Activated T-helper 1 cell treated with Interleukin-2 at 50 U/mL for 16 hours (primary cell): Measurements from ENCODE around the gene GOLGA6L9.
"Not testable (repeated sequence)": the region's sequence is repeated elsewhere in the genome, so short reads cannot be mapped to it uniquely, and the experiment has no call there.

Experiments used
- DNase-seq: peaks from one replicate; pipeline ENCODE4 v3.0.0-alpha.2; 2020; ENCODE audit warnings: low read depth

The GOLGA6L9 gene

GRCh38 chr15:82429693-82430092 lies at the start of gene GOLGA6L9:
GOLGA6L9 (plus strand) TSS chr15:82429816; CDS start chr15:82430080, 264 bp downstream.
- DNase-seq = not testable (repeated sequence)

GRCh38 chr15:82381330-82381955 lies 48.2 kb upstream of the GOLGA6L9 start:
- not testable (repeated sequence) for DNase-seq

GRCh38 chr15:82387209-82387608 lies 42.4 kb upstream of the GOLGA6L9 start:
- DNase-seq = not testable (repeated sequence)

- not testable (repeated sequence) for DNase-seq
Observed at GRCh38 chr15:82390152-82390551, 39.5 kb upstream of the GOLGA6L9 start.

- not testable (repeated sequence) for DNase-seq
Observed at GRCh38 chr15:82392077-82392476, 37.5 kb upstream of the GOLGA6L9 start.

- DNase-seq = no peak
Observed at GRCh38 chr15:82393671-82394070, 35.9 kb upstream of the GOLGA6L9 start.

- not testable (repeated sequence) for DNase-seq
Observed at GRCh38 chr15:82395788-82396187, 33.8 kb upstream of the GOLGA6L9 start.

- no peak for DNase-seq
Observed at GRCh38 chr15:82397817-82398216, 31.8 kb upstream of the GOLGA6L9 start.

GRCh38 chr15:82398785-82399184 lies 30.8 kb upstream of the GOLGA6L9 start:
- no peak for DNase-seq

GRCh38 chr15:82399366-82400103 lies 30.1 kb upstream of the GOLGA6L9 start:
- not testable (repeated sequence) for DNase-seq

- not testable (repeated sequence) for DNase-seq
Observed at GRCh38 chr15:82401918-82402317, 27.7 kb upstream of the GOLGA6L9 start.

GRCh38 chr15:82402341-82402740 lies 27.3 kb upstream of the GOLGA6L9 start:
- DNase-seq = not testable (repeated sequence)

- DNase-seq = not testable (repeated sequence)
Observed at GRCh38 chr15:82406211-82406610, 23.4 kb upstream of the GOLGA6L9 start.

GRCh38 chr15:82410306-82410705 lies 19.3 kb upstream of the GOLGA6L9 start:
- not testable (repeated sequence) for DNase-seq

GRCh38 chr15:82411595-82411994 lies 18.0 kb upstream of the GOLGA6L9 start:
- DNase-seq = not testable (repeated sequence)

GRCh38 chr15:82414525-82415191 lies 15.0 kb upstream of the GOLGA6L9 start:
- not testable (repeated sequence) for DNase-seq

GRCh38 chr15:82420516-82420915 lies 9.1 kb upstream of the GOLGA6L9 start:
- DNase-seq = not testable (repeated sequence)

GRCh38 chr15:82420966-82421365 lies 8.7 kb upstream of the GOLGA6L9 start:
- DNase-seq = not testable (repeated sequence)

GRCh38 chr15:82427117-82427516 lies 2.5 kb upstream of the GOLGA6L9 start:
- DNase-seq = not testable (repeated sequence)

GRCh38 chr15:82445420-82445819 lies 15.8 kb downstream of the GOLGA6L9 start:
- DNase-seq = peak; percentile 18

- DNase-seq = not testable (repeated sequence)
Observed at GRCh38 chr15:82457336-82457735, 27.7 kb downstream of the GOLGA6L9 start.

- DNase-seq = not testable (repeated sequence)
Observed at GRCh38 chr15:82465629-82466028, 36.0 kb downstream of the GOLGA6L9 start.

- DNase-seq = not testable (repeated sequence)
Observed at GRCh38 chr15:82468205-82468604, 38.6 kb downstream of the GOLGA6L9 start.
